Activated T-cell treated with anti-CD3 and anti-CD28 coated beads, Interleukin-2, amount 50 U/mL, for 72 hours (primary cell): ENCODE data around the gene ST7L. TPM values are rescaled to one million over a fixed set of nuclear protein-coding genes. Genes with fewer than 3 reads are reported as not detected.
"Not testable (repeated sequence)": the region's sequence is repeated elsewhere in the genome, so short reads cannot be mapped to it uniquely, and the experiment has no call there.

Source experiments
- ATAC-seq, 2 donors: fragments of 150-1000 bp; cut with Tn5 transposase; replicated peaks in 1 of 2; 2 replicates each; pipeline ENCODE4 v1.10.0; 2021; ENCODE audit warnings: moderate library complexity in 2 of 2, mild to moderate bottlenecking in 1 of 2
- DNase-seq, 2 donors: peaks; one replicate each; pipeline ENCODE4 v3.0.0; 2021 to 2022; ENCODE audit warnings: mixed read lengths in 1 of 2
- H3K27ac Mint-ChIP-seq: one replicate; pipeline ENCODE4 v1.8.0; 2022; ENCODE audit warnings: mild to moderate bottlenecking, moderate library complexity, mixed read lengths
- H3K27me3 Mint-ChIP-seq: one replicate; pipeline ENCODE4 v1.8.0; 2022; ENCODE audit warnings: low read depth, mixed read lengths
- H3K36me3 Mint-ChIP-seq, 2 donors: one replicate each; pipeline ENCODE4 v1.8.0; 2022; ENCODE audit warnings: mixed read lengths in 2 of 2, mild to moderate bottlenecking in 1 of 2; ENCODE audit not compliant: insufficient read depth in 2 of 2
- H3K4me1 Mint-ChIP-seq: one replicate; pipeline ENCODE4 v1.8.0; 2022; ENCODE audit warnings: low read depth, mixed read lengths
- H3K4me3 Mint-ChIP-seq, 2 donors: one replicate each; pipeline ENCODE4 v1.8.0; 2022; ENCODE audit warnings: mild to moderate bottlenecking in 2 of 2, mixed read lengths in 2 of 2, moderate library complexity in 2 of 2
- H3K9me3 Mint-ChIP-seq, 2 donors: one replicate each; pipeline ENCODE4 v1.8.0; 2022; ENCODE audit warnings: mixed read lengths in 2 of 2
- total RNA-seq, 2 donors: library from RNA; stranded (reverse); gene quantifications; one replicate each; pipeline ENCODE4 v1.2.3, GENCODE V29; 2022

ST7L gene, protein sequence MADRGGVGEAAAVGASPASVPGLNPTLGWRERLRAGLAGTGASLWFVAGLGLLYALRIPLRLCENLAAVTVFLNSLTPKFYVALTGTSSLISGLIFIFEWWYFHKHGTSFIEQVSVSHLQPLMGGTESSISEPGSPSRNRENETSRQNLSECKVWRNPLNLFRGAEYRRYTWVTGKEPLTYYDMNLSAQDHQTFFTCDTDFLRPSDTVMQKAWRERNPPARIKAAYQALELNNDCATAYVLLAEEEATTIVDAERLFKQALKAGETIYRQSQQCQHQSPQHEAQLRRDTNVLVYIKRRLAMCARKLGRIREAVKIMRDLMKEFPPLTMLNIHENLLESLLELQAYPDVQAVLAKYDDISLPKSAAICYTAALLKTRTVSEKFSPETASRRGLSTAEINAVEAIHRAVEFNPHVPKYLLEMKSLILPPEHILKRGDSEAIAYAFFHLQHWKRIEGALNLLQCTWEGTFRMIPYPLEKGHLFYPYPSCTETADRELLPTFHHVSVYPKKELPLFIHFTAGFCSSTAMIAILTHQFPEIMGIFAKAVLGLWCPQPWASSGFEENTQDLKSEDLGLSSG
- 10 to 100 TPM; 17.4 to 18.6 TPM for total RNA-seq

DNA sequence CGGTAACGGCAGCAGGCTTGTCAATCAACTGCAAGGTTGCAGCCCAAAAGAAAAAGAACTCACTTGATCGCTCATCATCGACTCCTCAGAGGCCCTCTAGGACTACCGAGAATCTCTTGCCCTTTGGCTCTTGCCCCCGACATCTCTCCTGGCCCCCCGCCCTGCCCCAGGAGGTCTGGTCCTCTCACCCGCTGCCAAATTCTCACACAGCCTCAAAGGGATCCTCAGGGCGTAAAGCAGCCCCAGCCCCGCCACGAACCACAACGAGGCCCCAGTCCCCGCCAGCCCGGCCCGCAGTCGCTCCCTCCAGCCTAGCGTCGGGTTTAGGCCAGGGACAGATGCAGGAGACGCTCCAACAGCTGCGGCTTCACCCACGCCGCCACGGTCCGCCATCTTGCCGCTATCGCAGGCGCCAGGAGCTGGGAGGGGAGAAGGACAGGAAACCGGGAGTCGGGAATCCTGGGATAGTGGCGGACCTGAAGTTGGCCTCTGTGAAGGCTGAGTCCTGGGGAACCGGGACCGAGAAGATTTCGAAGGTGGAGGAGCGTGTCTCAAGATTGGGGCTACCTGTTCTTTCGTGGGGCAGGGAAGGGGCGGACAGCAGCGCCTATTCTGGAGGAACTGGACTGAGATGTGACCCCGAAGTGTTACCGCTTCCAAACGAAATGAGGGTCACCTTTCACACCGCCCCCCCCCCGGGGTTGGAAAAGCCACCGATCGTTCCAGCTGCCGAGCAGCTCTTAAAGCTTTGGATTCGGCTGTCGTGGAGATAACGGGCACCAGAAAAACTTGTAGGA is at the start of gene ST7L:
ST7L (minus strand) TSS at position 421 of the 797 bp plus-strand sequence; CDS start at position 393, 28 bp downstream.
- H3K4me1 Mint-ChIP-seq = peaks cover 52% of the 10 kb centered on the region
- no peaks in the 10 kb centered on the region for H3K9me3 Mint-ChIP-seq
- peak within 1 kb of the TSS; percentile 99 for H3K4me3 Mint-ChIP-seq
- peak; percentile 33 to 35 for ATAC-seq
- peak; percentile 71 to 72 for DNase-seq
- H3K27ac Mint-ChIP-seq = peak within 1 kb of the TSS; percentile 99
- no peaks in the 10 kb centered on the region for H3K27me3 Mint-ChIP-seq
- peaks cover 10 to 19% of the 10 kb centered on the region in 2 donors for H3K36me3 Mint-ChIP-seq

DNA sequence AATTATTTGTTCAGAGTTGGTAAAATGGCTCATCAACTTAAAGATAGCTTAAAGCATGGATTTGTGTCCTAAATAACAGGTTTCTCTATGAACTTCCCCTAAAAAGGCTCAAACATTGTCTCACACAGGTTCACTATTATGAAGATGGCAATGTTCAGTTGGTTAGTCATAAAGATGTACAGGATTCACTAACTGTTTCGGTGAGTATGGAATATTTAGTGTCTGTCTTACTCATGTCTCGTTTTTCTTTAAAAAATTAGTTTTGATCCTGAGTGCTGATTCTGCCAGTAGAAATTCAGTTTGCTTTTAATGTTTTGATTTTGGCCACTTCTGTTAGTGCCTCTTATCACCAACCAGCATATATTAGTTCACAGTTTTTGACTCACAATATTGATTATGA is 48.0 kb upstream of the ST7L start:
- DNase-seq = no peak
- H3K9me3 Mint-ChIP-seq = no peaks in the 10 kb centered on the region
- H3K4me1 Mint-ChIP-seq = peaks cover 33% of the 10 kb centered on the region
- H3K27ac Mint-ChIP-seq = peak overlapping the region; percentile 96
- peak; percentile 67 to 78 for ATAC-seq
- no peaks in the 10 kb centered on the region for H3K27me3 Mint-ChIP-seq
- peaks cover 12 to 64% of the 10 kb centered on the region in 2 donors for H3K36me3 Mint-ChIP-seq
- H3K4me3 Mint-ChIP-seq = peak overlapping the region in 1 of 2 donors; percentile 79

DNA sequence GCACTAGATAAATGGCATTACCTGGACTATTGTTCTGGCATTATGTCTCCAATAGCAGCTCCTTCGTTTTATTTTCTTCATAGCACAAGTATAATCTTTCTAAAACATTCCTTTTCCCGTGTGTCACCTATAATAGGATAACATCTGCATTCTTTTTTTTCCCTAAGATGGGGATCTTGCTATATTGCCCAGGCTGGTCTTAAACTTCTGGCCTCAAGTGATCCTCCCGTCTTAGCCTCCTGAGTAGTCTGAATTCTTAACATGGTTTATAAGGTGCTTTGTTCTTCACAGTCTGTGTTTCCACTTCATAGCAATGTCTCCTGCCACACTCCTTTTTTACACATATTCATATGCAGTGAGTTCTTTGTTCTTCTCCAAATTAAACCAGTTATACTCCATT is 46.9 kb upstream of the ST7L start:
- ATAC-seq = no peak

DNA sequence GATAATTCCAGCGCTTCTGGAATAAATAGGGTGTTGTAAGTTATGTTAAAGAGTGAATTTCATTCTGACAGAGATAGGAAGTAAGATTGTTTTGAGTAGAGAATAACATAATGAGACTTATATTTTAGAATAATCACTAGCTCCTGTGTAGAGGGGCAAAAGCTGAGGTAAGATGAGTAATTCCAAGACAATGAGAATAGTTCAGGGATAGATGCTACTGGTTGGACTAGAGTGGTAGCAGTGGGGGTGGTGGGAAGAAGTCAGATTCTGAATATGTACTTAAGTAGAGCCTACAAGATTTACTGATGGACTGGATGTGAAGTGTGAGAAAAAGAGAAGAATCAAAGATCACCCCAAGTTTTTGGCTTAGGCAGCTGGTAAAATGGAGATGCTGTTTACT is 32.3 kb upstream of the ST7L start:
- Mint-ChIP-seq H3K9me3 (no peaks in the 10 kb centered on the region), H3K4me1 (peaks cover 26% of the 10 kb centered on the region), H3K36me3 (peaks cover 9 to 35% of the 10 kb centered on the region in 2 donors), H3K27me3 (no peaks in the 10 kb centered on the region), H3K4me3 (no peak overlapping the region), H3K27ac (peak overlapping the region; percentile 32)
- no peak for DNase-seq
- peak in 1 of 2 donors; percentile 36 for ATAC-seq

More for the DNA sequence above, 46.9 kb upstream of the ST7L start:
- peaks cover 15 to 65% of the 10 kb centered on the region in 2 donors for H3K36me3 Mint-ChIP-seq
- H3K27me3 Mint-ChIP-seq = no peaks in the 10 kb centered on the region
- DNase-seq = no peak
- no peak overlapping the region for H3K4me3 Mint-ChIP-seq
- H3K9me3 Mint-ChIP-seq = no peaks in the 10 kb centered on the region
- H3K27ac Mint-ChIP-seq = peak overlapping the region; percentile 15
- H3K4me1 Mint-ChIP-seq = peaks cover 33% of the 10 kb centered on the region

DNA sequence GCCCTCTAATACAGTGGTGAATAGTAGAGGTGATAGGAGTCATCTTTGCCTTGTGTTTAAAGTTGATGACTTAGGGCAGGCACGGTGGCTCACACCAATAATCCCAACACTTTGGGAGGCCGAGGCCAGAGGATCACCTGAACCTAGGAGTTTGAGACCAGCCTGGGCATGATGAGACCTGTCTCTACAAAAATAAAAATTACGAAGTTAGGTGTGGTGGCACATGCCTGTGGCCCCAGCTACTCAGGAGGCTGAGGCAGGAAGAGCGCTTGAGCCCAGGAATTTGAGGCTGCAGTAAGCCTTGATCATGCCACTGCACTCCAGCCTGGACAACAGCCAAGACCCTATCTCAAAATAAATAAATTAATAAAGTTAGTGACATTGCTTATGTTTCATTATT is 27.3 kb upstream of the ST7L start:
- Mint-ChIP-seq H3K36me3 (peaks cover 5 to 39% of the 10 kb centered on the region in 2 donors), H3K27ac (no peak overlapping the region), H3K27me3 (no peaks in the 10 kb centered on the region), H3K4me1 (peaks cover 47% of the 10 kb centered on the region), H3K4me3 (no peak overlapping the region), H3K9me3 (no peaks in the 10 kb centered on the region)
- DNase-seq (no peak), ATAC-seq (no peak)

DNA sequence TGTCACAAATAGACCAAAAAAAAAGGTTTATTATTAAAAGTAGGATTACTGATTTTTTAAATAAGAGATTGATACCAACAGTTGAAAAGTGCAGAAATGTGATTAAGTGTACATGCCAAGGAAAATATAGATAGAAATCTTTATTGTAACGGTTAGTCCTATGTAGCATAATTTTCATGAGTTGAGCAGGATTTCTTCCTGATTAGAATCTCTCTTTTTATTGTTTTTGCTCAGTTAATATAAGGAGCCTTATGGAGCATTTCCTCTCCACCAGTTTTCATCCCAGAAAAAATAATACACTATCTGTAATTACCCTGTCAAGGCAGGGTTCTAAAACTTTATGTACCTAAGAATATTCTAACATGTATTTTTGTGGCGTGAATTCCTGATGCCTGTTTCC is 24.1 kb upstream of the ST7L start:
- Mint-ChIP-seq H3K4me3 (no peak overlapping the region), H3K4me1 (peaks cover 30% of the 10 kb centered on the region), H3K27me3 (no peaks in the 10 kb centered on the region), H3K9me3 (no peaks in the 10 kb centered on the region), H3K27ac (no peak overlapping the region), H3K36me3 (peaks cover 0 to 25% of the 10 kb centered on the region in 2 donors)
- DNase-seq (no peak), ATAC-seq (no peak)

DNA sequence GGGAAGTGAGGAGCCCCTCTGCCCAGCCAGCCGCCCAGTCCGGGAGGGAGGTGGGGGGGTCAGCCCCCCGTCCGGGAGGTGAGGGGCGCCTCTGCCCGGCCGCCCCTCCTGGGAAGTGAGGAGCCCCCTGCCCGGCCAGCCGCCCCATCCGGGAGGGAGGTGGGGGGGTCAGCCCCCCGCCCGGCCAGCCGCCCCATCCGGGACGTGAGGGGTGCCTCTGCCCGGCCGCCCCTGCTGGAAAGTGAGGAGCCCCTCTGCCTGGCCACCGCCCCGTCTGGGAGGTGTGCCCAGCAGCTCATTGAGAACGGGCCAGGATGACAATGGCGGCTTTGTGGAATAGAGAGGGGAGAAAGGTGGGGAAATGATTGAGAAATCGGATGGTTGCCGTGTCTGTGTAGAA is 21.5 kb upstream of the ST7L start:
- not testable (repeated sequence) for H3K27me3 Mint-ChIP-seq, H3K9me3 Mint-ChIP-seq, H3K4me3 Mint-ChIP-seq, ATAC-seq, H3K27ac Mint-ChIP-seq, DNase-seq
- H3K36me3 Mint-ChIP-seq = peaks cover 0 to 15% of the 10 kb centered on the region in 2 donors
- peaks cover 45% of the 10 kb centered on the region for H3K4me1 Mint-ChIP-seq

DNA sequence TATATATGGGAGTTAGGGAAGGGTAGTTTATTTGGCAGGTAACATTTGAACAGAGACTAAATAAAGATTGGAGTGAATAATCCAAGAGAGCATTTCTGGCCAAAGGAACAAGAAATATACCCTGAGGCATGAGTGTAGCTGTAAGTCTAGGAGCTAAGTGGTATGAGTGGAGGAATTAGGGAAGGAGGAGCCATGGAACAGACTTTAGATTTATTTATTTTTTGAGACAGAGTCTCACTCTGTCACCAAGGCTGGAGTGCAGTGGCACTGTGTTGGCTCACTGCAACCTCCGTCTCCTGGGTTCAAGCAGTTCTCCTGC is 19.1 kb upstream of the ST7L start:
- Mint-ChIP-seq H3K36me3 (peaks cover 0 to 11% of the 10 kb centered on the region in 2 donors), H3K4me1 (peaks cover 60% of the 10 kb centered on the region), H3K4me3 (no peak overlapping the region), H3K9me3 (no peaks in the 10 kb centered on the region), H3K27me3 (no peaks in the 10 kb centered on the region), H3K27ac (peak overlapping the region; percentile 78)
- ATAC-seq (no peak), DNase-seq (no peak)

DNA sequence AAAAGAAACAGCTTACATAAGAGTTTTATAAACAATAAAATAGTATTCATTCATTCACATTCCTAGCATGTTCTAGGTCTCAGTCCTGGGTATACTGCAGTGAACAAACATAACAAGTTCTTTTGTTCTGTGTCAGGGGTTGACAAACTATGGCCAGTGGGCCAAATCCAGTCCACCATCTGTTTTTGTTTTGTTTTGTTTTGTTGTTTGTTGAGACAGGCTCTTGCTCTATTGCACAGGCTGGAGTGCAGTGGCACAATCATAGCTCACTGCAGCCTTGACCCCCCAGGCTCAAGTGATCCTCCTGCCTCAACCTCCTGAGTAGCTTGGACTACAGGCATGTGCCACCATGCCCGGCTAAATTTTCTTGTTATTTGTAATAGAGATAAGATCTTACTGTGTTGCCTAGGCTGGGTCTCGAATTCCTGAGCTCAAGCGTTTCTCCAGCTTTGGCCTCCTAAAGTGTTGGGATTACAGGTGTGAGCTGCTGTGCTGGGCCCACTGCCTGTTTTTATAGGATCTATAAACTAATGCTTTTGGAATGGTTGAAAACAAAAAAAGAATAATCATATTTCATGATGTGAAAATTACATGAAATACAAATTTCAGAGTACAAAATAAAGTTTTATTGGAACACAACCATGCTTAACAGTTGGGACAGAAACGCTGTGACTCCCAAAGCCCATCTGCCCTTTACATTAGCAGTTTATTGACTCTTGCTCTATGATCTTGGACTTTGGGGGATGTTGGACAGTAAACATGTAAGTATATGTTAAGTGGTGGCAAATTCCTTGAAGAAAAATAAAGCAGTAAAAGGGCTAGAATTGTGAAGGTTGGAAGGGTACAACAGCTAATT is 18.5 kb upstream of the ST7L start:
- Mint-ChIP-seq H3K27ac (peak overlapping the region; percentile 78), H3K27me3 (no peaks in the 10 kb centered on the region), H3K36me3 (peaks cover 0 to 9% of the 10 kb centered on the region in 2 donors), H3K9me3 (no peaks in the 10 kb centered on the region), H3K4me3 (peak overlapping the region in 1 of 2 donors; percentile 14), H3K4me1 (peaks cover 60% of the 10 kb centered on the region)
- no peak for ATAC-seq
- DNase-seq = no peak

DNA sequence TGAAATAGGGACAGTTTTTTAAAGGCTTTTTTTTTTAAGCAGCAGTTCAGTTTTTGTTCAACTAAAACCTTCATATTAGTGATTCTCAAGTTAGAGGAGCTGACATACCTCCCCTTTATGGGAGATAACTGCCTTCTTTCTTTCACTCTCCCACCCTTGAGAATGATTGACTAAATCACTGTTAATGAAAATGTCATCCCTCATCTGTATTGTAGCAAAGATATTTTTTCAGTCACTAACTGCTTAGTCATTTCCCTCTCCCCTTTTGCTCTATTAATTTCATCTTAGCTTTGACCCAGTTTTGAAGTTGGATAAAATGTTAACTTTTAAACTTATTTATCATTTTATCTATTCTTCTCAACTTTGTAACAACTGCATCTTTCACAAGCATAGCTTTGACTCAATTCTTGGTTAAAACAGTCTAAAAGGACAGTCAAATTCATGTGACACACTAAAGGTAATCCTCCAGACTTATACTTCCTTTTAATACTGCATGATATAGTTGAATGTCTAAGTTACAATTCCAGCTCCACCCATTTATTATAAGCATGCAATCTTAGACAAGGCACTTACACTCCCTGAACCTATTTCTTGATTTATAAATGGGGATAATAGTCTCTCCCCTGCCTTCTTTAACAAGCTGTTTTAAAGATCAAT is 17.8 kb upstream of the ST7L start:
- no peak for DNase-seq
- peak overlapping the region; percentile 78 for H3K27ac Mint-ChIP-seq
- peaks cover 0 to 7% of the 10 kb centered on the region in 2 donors for H3K36me3 Mint-ChIP-seq

DNA sequence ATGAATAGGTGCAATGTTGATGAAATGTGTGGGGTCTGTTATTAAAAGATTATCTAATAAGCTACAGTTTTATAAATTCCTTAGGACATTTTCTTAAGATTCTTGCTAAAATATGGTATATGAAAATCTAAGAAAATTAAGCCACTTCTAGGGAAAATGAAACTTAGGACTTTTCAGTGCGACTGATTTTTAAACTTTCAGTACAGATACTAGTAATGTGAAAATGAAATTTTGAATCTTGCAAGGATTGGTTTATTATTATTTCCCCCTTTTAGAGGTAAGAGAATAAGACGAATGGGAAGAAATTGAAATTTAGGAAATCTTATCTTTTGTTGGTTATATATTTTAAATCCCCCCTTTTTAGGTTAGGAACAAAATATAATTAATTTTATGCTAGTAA is 17.1 kb upstream of the ST7L start:
- Mint-ChIP-seq H3K27ac (peak overlapping the region; percentile 93), H3K9me3 (no peaks in the 10 kb centered on the region), H3K27me3 (no peaks in the 10 kb centered on the region), H3K36me3 (peaks cover under 1 to 11% of the 10 kb centered on the region in 2 donors), H3K4me3 (peak overlapping the region; percentile 6 to 82), H3K4me1 (peaks cover 65% of the 10 kb centered on the region)
- DNase-seq (no peak), ATAC-seq (no peak)

More for the DNA sequence above, 17.8 kb upstream of the ST7L start:
- ATAC-seq = no peak
- Mint-ChIP-seq H3K9me3 (no peaks in the 10 kb centered on the region), H3K4me3 (peak overlapping the region; percentile 13 to 14), H3K27me3 (no peaks in the 10 kb centered on the region), H3K4me1 (peaks cover 60% of the 10 kb centered on the region)

DNA sequence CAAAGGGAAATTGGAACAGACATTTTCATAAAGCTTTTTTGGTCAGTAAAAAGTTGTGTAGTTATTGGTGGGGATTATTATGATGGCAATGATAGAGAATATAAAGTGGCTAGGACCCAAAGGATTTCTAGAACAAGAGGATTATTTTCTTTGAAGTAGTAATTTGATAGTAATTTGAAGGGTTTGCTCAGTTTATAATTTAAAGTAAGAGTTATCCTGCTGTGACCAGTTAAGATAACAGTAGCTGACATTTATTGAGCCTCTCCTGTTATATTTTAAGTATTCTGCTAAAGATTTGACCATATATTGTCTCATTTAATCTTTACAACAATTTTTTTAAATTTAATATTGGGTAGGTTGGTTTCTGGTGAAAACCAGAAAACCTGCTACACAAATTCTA is 15.4 kb upstream of the ST7L start:
- Mint-ChIP-seq H3K9me3 (no peaks in the 10 kb centered on the region), H3K27ac (peak overlapping the region; percentile 84), H3K27me3 (no peaks in the 10 kb centered on the region), H3K4me1 (peaks cover 78% of the 10 kb centered on the region), H3K4me3 (no peak overlapping the region), H3K36me3 (peaks cover 5 to 12% of the 10 kb centered on the region in 2 donors)
- ATAC-seq (no peak), DNase-seq (no peak)
